SU-DHL-6 (cell line): ENCODE measurements around the gene PPL.

Experiments used
- H2AFZ ChIP-seq: fragments of 200-600 bp; sonication (generic); 2 replicates; pipeline ENCODE4 v1.6.1; 2014; ENCODE audit warnings: low read depth, mild to moderate bottlenecking, moderate library complexity, mixed read lengths, antibody characterized with exemption, low read length; ENCODE audit not compliant: severe bottlenecking
- H3F3A ChIP-seq: fragments of 200-600 bp; shearing (Covaris generic); 2 replicates; pipeline ENCODE4 v1.6.0; 2016; ENCODE audit warnings: antibody characterized with exemption, mild to moderate bottlenecking; ENCODE audit not compliant: insufficient read depth
- H3K27ac ChIP-seq: fragments of 200-600 bp; sonication (generic); 2 replicates; pipeline ENCODE4 v1.5.1; 2016; ENCODE audit warnings: low read depth, mild to moderate bottlenecking, low read length, moderate library complexity, mixed read lengths
- H3K27me3 ChIP-seq: fragments of 200-600 bp; sonication (generic), shearing (Covaris generic); 2 replicates; pipeline ENCODE4 v1.6.0; 2014; ENCODE audit warnings: mild to moderate bottlenecking, low read length
- H3K36me3 ChIP-seq: fragments of 200-600 bp; sonication (generic); 2 replicates; pipeline ENCODE4 v1.6.1; 2014; ENCODE audit warnings: mild to moderate bottlenecking, low read length, mixed read lengths
- H3K4me2 ChIP-seq: fragments of 300-600, 200-600 bp; shearing (Covaris generic), sonication (generic); 2 replicates; pipeline ENCODE4 v1.6.0; 2014; ENCODE audit warnings: low read length, low read depth, mild to moderate bottlenecking; ENCODE audit not compliant: poor library complexity, severe bottlenecking
- H3K4me3 ChIP-seq: fragments of 200-600 bp; sonication (generic); 2 replicates; pipeline ENCODE4 v1.5.1; 2014; ENCODE audit warnings: antibody characterized with exemption, low read length, mild to moderate bottlenecking, mixed read lengths; ENCODE audit not compliant: insufficient read depth, poor library complexity, severe bottlenecking
- H3K79me2 ChIP-seq: fragments of 200-600 bp; sonication (generic); 2 replicates; pipeline ENCODE4 v1.6.1; 2014; ENCODE audit warnings: mild to moderate bottlenecking, low read length, moderate library complexity; ENCODE audit not compliant: insufficient read depth
- H3K9ac ChIP-seq: fragments of 200-600 bp; sonication (generic); 2 replicates; pipeline ENCODE4 v1.7.0; 2014; ENCODE audit warnings: mild to moderate bottlenecking, low read length
- H3K9me2 ChIP-seq: fragments of 200-600 bp; sonication (generic); replicated peaks from 2 replicates; pipeline ENCODE4 v1.6.1; 2014; ENCODE audit warnings: low read length; ENCODE audit not compliant: insufficient read depth
- H3K9me3 ChIP-seq: fragments of 200-600 bp; sonication (generic); 2 replicates; pipeline ENCODE4 v1.6.1; 2014; ENCODE audit warnings: low read length, mixed read lengths; ENCODE audit not compliant: insufficient read depth
- H4K20me1 ChIP-seq: fragments of 200-600 bp; sonication (generic); 2 replicates; pipeline ENCODE4 v1.6.1; 2014; ENCODE audit warnings: low read depth, mild to moderate bottlenecking, antibody characterized with exemption, low read length, moderate library complexity, mixed read lengths
- EZH2phosphoT487 ChIP-seq: fragments of 200-600 bp; sonication (generic), shearing (Covaris generic); conservative IDR thresholded peaks from 2 replicates; pipeline ENCODE4 v1.6.1; 2018; ENCODE audit warnings: mild to moderate bottlenecking, antibody characterized with exemption, low read length, moderate library complexity, mixed read lengths
- TF ChIP-seq, protein P1 (sequence below): fragments of 200-600 bp; sonication (generic); IDR thresholded peaks from one replicate; pipeline ENCODE4 v1.5.1; 2017; ENCODE audit warnings: antibody characterized with exemption, mild to moderate bottlenecking, low read length, moderate library complexity; ENCODE audit not compliant: insufficient read depth, poor library complexity, severe bottlenecking

Gene PPL

DNA sequence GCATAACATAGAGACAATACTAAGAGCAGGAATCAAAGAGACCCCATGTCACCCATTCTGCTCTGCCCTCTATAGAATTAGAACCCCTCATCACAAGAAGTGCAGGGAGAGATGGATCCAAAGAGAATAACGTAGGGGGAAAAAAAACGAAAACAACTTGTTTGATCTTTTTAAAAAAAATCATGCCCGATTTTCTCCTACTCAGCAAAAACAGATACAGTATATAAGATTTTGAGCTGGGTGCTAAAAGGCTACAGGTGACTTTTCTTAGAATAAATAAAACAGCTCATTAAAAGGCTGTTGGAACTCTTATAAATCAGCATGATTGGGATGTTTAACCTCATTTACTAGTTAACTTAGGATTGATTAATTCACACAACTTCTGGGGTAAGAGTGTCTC is 72.2 kb downstream of the PPL start:
- H3K27ac ChIP-seq: no peak overlapping the region
- no peaks in the 10 kb centered on the region for H3K9me2 ChIP-seq
- H3K9ac ChIP-seq: no peak overlapping the region
- no peaks in the 10 kb centered on the region for H4K20me1 ChIP-seq
- peaks cover 10% of the 10 kb centered on the region; the same call in 1 of the 2 replicates for H3K36me3 ChIP-seq
- H3K9me3 ChIP-seq: no peaks in the 10 kb centered on the region
- no peak overlapping the region for H3K4me3 ChIP-seq
- H2AFZ ChIP-seq: no peak overlapping the region
- no peaks in the 10 kb centered on the region for H3F3A ChIP-seq
- no peak overlapping the region for H3K4me2 ChIP-seq
- H3K79me2 ChIP-seq: peaks cover 70% of the 10 kb centered on the region
- H3K27me3 ChIP-seq: no peaks in the 10 kb centered on the region
- no peak for TF ChIP-seq EZH2phosphoT487
- TF ChIP-seq, protein P1, sequence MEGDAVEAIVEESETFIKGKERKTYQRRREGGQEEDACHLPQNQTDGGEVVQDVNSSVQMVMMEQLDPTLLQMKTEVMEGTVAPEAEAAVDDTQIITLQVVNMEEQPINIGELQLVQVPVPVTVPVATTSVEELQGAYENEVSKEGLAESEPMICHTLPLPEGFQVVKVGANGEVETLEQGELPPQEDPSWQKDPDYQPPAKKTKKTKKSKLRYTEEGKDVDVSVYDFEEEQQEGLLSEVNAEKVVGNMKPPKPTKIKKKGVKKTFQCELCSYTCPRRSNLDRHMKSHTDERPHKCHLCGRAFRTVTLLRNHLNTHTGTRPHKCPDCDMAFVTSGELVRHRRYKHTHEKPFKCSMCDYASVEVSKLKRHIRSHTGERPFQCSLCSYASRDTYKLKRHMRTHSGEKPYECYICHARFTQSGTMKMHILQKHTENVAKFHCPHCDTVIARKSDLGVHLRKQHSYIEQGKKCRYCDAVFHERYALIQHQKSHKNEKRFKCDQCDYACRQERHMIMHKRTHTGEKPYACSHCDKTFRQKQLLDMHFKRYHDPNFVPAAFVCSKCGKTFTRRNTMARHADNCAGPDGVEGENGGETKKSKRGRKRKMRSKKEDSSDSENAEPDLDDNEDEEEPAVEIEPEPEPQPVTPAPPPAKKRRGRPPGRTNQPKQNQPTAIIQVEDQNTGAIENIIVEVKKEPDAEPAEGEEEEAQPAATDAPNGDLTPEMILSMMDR: no peak

DNA sequence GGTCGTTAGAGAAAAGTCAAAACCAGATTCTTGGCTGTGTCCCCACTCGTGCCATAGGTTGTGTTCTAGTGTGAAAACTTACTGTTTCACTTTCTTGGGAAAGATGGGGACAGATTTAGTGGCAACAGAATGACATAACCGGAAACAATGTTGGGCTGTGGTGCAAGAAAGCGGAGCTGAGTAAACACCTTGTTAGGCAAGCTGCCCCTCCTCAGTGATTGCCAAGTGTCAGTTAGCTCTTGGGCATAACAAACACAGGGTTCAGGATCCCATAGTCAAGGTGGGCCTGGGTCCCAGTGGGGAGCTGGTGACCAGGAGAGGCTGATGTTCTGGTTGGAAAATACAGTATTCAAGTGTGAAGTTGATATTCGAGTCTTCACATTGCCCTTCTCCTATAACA is 74.3 kb downstream of the PPL start:
- Histone ChIP-seq H2AFZ (no peak overlapping the region), H3K36me3 (peaks cover 10% of the 10 kb centered on the region; the same call in 1 of the 2 replicates), H3K9me2 (no peaks in the 10 kb centered on the region), H3K9ac (no peak overlapping the region), H3K27ac (no peak overlapping the region), H4K20me1 (no peaks in the 10 kb centered on the region), H3K79me2 (peaks cover 57% of the 10 kb centered on the region), H3K4me3 (no peak overlapping the region), H3K27me3 (no peaks in the 10 kb centered on the region), H3F3A (no peaks in the 10 kb centered on the region), H3K4me2 (no peak overlapping the region), H3K9me3 (no peaks in the 10 kb centered on the region)
- TF ChIP-seq, protein P1: no peak
- no peak for TF ChIP-seq EZH2phosphoT487

DNA sequence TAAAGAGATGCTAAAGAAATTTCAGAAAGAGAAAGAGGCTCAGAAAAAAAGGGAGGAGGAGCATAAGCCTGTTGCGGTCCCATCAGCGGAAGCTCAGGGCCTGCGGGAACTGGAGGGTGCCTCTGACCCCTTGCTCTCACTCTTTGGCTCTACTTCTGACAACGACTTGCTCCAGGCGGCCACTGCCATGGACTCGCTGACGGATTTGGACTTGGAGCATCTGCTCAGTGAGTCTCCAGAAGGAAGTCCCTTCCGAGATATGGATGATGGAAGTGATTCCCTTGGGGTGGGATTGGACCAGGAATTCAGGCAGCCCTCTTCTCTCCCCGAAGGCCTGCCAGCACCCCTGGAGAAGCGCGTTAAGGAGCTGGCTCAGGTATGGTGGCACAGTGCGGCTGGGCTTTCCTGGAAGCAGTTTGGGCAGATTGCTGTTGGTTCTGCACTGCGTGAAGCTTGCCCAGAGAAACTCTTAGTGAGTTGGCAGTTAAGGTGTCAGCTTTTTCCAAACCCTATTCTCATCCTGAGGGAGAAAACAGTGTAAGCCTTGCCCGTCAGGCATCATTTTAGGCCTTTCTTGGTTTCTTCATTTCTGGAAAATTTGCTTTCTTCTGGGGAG is 76.1 kb downstream of the PPL start:
- H3K9me2 ChIP-seq: no peaks in the 10 kb centered on the region
- no peaks in the 10 kb centered on the region for H4K20me1 ChIP-seq
- no peaks in the 10 kb centered on the region for H3F3A ChIP-seq
- TF ChIP-seq, protein P1: no peak
- TF ChIP-seq EZH2phosphoT487: no peak
- no peaks in the 10 kb centered on the region for H3K9me3 ChIP-seq
- H3K9ac ChIP-seq: no peak overlapping the region
- H3K4me3 ChIP-seq: no peak overlapping the region
- H3K27ac ChIP-seq: no peak overlapping the region
- H3K4me2 ChIP-seq: no peak overlapping the region
- H3K36me3 ChIP-seq: peaks cover 12% of the 10 kb centered on the region; the same call in 1 of the 2 replicates
- no peak overlapping the region for H2AFZ ChIP-seq
- H3K27me3 ChIP-seq: no peaks in the 10 kb centered on the region
- H3K79me2 ChIP-seq: peaks cover 39% of the 10 kb centered on the region
